K562 (cell line): ENCODE measurements around the gene AKAP14. TPM values are rescaled to one million over a fixed set of nuclear protein-coding genes. Genes with fewer than 3 reads are reported as not detected.

ENCODE experiments used
- CXXC5 ChIP-seq: fragments of 250-450 bp; sonication (Bioruptor Pico); IDR thresholded peaks from 2 replicates; pipeline ENCODE4 v1.8.0; 2022; ENCODE audit warnings: inconsistent platforms, mild to moderate bottlenecking, moderate library complexity
- HNRNPUL1 ChIP-seq: fragments of 200-400 bp; formaldehyde crosslinking; IDR thresholded peaks from 2 replicates; pipeline ENCODE4 v1.6.1; 2017; ENCODE audit warnings: low read length
- POLR2A ChIP-seq: fragments of 450-650 bp; conservative IDR thresholded peaks from 2 replicates; pipeline ENCODE4 v1.6.1; 2016
- POLR2AphosphoS5 ChIP-seq: IDR thresholded peaks from 2 replicates; pipeline ENCODE4 v1.6.1; 2011; ENCODE audit warnings: mild to moderate bottlenecking, low read depth, low read length, moderate library complexity; ENCODE audit not compliant: control insufficient read depth, insufficient read depth
- RB1 ChIP-seq: fragments of 450-650 bp; IDR thresholded peaks from 2 replicates; pipeline ENCODE4 v1.6.1; 2017; ENCODE audit warnings: low read depth, mild to moderate bottlenecking
- SAP30 ChIP-seq: fragments of 200-600 bp; sonication (generic); IDR thresholded peaks from 2 replicates; pipeline ENCODE4 v1.6.1; 2012; ENCODE audit warnings: borderline replicate concordance, low read depth, mild to moderate bottlenecking, moderate library complexity, low read length, control low read depth, inconsistent platforms; ENCODE audit not compliant: insufficient read depth, poor library complexity, severe bottlenecking
- TAF15 ChIP-seq: fragments of 200-400 bp; formaldehyde crosslinking; IDR thresholded peaks from 2 replicates; pipeline ENCODE4 v1.6.1; 2017; ENCODE audit warnings: mild to moderate bottlenecking, low read depth, low read length, moderate library complexity
- TCF3 ChIP-seq: sonication (generic); formaldehyde crosslinking; IDR thresholded peaks from 2 replicates; pipeline ENCODE4 v1.4.0; 2020; ENCODE audit warnings: mild to moderate bottlenecking, missing genetic modification reagents
- TFAM ChIP-seq: fragments of 250-450 bp; sonication (Bioruptor Pico); conservative IDR thresholded peaks from 2 replicates; pipeline ENCODE4 v1.5.0; 2021; ENCODE audit warnings: mild to moderate bottlenecking, moderate library complexity
- polyA plus RNA-seq, 8 experiments: library from polyadenylated mRNA; depleted of rRNA in 4 of 8; stranded (reverse) in 5 of 8; unstranded in 3 of 8; fragments of >200 nt; fragmentation: Nextera tagmentation in 2 of 8; fragmentation: Illumina TruSeq in 1 of 8; extraction: Ambion mirVana in 2 of 8; extraction: Trizol in 1 of 8; gene quantifications; 2 replicates each; pipeline versions ENCODE4 v1.2.1 to v1.2.3, GENCODE V29; 2011 to 2014; ENCODE audit warnings: inconsistent platforms in 1 of 8, missing spikeins in 1 of 8
- total RNA-seq, 7 experiments: library from RNA; depleted of rRNA in 6 of 7; stranded (reverse); fragments of >200 nt in 6 of 7; fragmentation: Illumina TruSeq in 2 of 7; extraction: Trizol in 2 of 7; gene quantifications; 2 replicates each; pipeline versions ENCODE4 v1.2.1 to v1.2.3, GENCODE V29; 2011 to 2021; ENCODE audit warnings: low replicate concordance in 1 of 7
- TF ChIP-seq, protein P1 (sequence below): sonication (generic); formaldehyde crosslinking; IDR thresholded peaks from 2 replicates; pipeline ENCODE4 v1.4.0; 2020; ENCODE audit warnings: mild to moderate bottlenecking, missing genetic modification reagents
- TF ChIP-seq, protein P2 (sequence below): fragments of 250-450 bp; sonication (Bioruptor Pico); IDR thresholded peaks from 2 replicates; pipeline ENCODE4 v1.4.0; 2020; ENCODE audit warnings: mild to moderate bottlenecking
- TF ChIP-seq, protein P3 (sequence below), 2 experiments: IDR thresholded peaks; 2 replicates each; pipeline ENCODE4 v1.6.1; 2011; ENCODE audit warnings: borderline replicate concordance in 1 of 2, control low read depth in 1 of 2, low read depth in 1 of 2, low read length in 1 of 2, mild to moderate bottlenecking in 1 of 2, mixed read lengths in 1 of 2, moderate library complexity in 1 of 2; ENCODE audit not compliant: insufficient read depth in 1 of 2, insufficient read length in 1 of 2, poor library complexity in 1 of 2, severe bottlenecking in 1 of 2; ENCODE audit errors: extremely low read depth in 1 of 2
- TF ChIP-seq, protein P4 (sequence below): fragments of 450-650 bp; IDR thresholded peaks from 2 replicates; pipeline ENCODE4 v1.6.1; 2016; ENCODE audit warnings: low read depth

The AKAP14 gene
- total and polyA plus RNA-seq, 9 of the 15 experiments (the other 6 are each of a cell fraction or from before 2014, with no cell fraction given): not detected

DNA sequence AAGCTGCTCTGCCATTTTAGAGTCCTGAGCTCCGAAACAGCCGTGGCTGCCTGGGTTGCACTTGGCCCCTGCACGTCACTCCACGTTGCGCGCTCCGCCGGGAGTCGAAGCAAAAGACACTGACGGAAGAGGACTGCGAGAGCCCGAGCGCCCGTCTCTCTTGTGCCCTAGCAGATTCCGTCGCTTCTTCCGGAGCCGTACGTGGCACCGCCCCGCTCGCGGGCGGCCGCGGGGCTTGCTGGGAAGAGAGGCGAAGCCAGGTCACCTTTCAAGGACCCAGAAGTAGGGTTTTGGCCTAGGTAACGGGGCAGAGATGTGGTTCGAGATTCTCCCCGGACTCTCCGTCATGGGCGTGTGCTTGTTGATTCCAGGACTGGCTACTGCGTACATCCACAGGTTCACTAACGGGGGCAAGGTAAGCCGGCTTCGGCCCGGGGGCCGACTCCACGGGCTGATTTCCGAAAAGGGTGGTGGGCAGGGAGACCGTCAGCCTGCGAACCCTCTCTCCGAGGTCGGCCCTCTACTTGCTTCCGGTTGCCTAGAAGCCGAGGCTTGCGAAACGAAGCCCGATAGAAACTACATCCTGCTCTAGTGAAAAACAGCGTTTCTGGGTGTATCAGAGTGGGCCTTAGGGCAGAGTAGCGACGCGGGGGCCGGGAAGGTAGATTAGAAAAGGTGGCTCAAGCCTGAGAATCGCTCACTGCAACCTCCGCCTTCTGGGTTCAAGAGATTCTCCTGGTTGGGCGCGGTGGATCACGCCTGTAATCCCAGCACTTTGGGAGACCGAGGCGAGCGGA is 23.9 kb upstream of the AKAP14 start, which contains the start of the genes NDUFA1 and RNF113A (continued):
- TF ChIP-seq, protein P1, sequence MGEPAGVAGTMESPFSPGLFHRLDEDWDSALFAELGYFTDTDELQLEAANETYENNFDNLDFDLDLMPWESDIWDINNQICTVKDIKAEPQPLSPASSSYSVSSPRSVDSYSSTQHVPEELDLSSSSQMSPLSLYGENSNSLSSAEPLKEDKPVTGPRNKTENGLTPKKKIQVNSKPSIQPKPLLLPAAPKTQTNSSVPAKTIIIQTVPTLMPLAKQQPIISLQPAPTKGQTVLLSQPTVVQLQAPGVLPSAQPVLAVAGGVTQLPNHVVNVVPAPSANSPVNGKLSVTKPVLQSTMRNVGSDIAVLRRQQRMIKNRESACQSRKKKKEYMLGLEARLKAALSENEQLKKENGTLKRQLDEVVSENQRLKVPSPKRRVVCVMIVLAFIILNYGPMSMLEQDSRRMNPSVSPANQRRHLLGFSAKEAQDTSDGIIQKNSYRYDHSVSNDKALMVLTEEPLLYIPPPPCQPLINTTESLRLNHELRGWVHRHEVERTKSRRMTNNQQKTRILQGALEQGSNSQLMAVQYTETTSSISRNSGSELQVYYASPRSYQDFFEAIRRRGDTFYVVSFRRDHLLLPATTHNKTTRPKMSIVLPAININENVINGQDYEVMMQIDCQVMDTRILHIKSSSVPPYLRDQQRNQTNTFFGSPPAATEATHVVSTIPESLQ (CRISPR knock-in tag): 0 out of 2 replicates have a peak, but pooled peaks have one; percentile 48
- TF ChIP-seq TCF3 (peak; percentile 30), TAF15 (no peak), RB1 (0 out of 2 replicates have a peak, but pooled peaks have one; percentile 34), CXXC5 (CRISPR knock-in tag) (peak; percentile 89), POLR2A (peak; percentile 91), HNRNPUL1 (no peak), TFAM (CRISPR knock-in tag) (no peak), SAP30 (peak; percentile 59), POLR2AphosphoS5 (peak; percentile 86)
- TF ChIP-seq, protein P2, sequence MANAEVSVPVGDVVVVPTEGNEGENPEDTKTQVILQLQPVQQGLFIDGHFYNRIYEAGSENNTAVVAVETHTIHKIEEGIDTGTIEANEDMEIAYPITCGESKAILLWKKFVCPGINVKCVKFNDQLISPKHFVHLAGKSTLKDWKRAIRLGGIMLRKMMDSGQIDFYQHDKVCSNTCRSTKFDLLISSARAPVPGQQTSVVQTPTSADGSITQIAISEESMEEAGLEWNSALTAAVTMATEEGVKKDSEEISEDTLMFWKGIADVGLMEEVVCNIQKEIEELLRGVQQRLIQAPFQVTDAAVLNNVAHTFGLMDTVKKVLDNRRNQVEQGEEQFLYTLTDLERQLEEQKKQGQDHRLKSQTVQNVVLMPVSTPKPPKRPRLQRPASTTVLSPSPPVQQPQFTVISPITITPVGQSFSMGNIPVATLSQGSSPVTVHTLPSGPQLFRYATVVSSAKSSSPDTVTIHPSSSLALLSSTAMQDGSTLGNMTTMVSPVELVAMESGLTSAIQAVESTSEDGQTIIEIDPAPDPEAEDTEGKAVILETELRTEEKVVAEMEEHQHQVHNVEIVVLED (CRISPR knock-in tag): peak; percentile 69
- TF ChIP-seq, protein P3, sequence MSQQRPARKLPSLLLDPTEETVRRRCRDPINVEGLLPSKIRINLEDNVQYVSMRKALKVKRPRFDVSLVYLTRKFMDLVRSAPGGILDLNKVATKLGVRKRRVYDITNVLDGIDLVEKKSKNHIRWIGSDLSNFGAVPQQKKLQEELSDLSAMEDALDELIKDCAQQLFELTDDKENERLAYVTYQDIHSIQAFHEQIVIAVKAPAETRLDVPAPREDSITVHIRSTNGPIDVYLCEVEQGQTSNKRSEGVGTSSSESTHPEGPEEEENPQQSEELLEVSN (IDR thresholded peaks at IDR 0.05; ENCODE audit: borderline replicate concordance in 1 of 2, extremely low read depth in 1 of 2, insufficient read depth in 1 of 2, insufficient read length in 1 of 2, low read depth in 1 of 2, low read length in 1 of 2, poor library complexity in 1 of 2, severe bottlenecking in 1 of 2): peak; percentile 73 to 76
- TF ChIP-seq, protein P4, sequence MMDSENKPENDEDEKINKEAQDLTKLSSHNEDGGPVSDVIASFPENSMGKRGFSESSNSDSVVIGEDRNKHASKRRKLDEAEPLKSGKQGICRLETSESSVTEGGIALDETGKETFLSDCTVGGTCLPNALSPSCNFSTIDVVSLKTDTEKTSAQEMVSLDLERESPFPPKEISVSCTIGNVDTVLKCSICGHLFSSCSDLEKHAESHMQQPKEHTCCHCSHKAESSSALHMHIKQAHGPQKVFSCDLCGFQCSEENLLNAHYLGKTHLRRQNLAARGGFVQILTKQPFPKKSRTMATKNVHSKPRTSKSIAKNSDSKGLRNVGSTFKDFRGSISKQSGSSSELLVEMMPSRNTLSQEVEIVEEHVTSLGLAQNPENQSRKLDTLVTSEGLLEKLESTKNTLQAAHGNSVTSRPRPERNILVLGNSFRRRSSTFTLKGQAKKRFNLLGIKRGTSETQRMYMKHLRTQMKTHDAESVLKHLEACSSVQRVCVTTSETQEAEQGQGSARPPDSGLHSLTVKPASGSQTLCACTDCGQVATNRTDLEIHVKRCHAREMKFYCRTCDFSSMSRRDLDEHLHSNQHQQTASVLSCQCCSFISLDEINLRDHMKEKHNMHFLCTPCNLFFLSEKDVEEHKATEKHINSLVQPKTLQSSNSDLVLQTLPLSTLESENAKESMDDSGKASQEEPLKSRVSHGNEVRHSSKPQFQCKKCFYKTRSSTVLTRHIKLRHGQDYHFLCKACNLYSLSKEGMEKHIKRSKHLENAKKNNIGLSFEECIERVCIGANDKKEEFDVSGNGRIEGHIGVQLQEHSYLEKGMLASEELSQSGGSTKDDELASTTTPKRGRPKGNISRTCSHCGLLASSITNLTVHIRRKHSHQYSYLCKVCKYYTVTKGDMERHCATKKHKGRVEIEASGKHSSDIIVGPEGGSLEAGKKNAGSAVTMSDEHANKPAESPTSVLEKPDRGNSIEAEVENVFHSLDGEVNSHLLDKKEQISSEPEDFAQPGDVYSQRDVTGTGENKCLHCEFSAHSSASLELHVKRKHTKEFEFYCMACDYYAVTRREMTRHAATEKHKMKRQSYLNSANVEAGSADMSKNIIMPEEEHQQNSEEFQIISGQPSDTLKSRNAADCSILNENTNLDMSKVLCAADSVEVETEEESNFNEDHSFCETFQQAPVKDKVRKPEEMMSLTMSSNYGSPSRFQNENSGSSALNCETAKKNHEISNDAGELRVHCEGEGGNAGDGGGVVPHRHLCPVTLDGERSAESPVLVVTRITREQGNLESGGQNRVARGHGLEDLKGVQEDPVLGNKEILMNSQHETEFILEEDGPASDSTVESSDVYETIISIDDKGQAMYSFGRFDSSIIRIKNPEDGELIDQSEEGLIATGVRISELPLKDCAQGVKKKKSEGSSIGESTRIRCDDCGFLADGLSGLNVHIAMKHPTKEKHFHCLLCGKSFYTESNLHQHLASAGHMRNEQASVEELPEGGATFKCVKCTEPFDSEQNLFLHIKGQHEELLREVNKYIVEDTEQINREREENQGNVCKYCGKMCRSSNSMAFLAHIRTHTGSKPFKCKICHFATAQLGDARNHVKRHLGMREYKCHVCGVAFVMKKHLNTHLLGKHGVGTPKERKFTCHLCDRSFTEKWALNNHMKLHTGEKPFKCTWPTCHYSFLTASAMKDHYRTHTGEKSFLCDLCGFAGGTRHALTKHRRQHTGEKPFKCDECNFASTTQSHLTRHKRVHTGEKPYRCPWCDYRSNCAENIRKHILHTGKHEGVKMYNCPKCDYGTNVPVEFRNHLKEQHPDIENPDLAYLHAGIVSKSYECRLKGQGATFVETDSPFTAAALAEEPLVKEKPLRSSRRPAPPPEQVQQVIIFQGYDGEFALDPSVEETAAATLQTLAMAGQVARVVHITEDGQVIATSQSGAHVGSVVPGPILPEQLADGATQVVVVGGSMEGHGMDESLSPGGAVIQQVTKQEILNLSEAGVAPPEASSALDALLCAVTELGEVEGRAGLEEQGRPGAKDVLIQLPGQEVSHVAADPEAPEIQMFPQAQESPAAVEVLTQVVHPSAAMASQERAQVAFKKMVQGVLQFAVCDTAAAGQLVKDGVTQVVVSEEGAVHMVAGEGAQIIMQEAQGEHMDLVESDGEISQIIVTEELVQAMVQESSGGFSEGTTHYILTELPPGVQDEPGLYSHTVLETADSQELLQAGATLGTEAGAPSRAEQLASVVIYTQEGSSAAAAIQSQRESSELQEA: peak; percentile 92
